ENCODE results near the gene EFCAB11.

DNA sequence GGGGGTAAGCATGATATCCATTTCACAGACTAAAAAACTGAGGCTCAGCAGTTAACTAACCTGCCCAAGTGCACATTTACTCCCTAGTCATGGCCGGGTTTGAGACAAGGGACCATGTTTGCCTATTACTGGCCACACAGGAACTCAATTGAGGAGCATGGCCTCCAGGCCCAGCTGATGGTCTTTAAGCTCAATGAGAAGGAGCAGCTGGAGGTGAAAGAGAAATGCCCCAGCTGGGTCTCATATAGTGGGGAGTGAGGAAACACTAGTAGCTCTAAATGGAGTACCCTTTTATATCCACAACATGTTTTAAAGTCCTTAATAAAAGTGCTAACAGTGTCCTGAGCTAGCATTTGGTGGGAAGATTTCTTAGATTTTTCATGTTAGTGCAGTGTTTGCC lies 2.8 kb upstream of the EFCAB11 start:
- TF ChIP-seq POLR2AphosphoS5 (IDR thresholded peaks at IDR 0.05): no peak
- TF ChIP-seq CTCF (IDR thresholded peaks at IDR 0.05): no peak

Data from breast epithelium (tissue), 3 donors.